Right forelimb (tissue), 1 donor: Measurements from ENCODE around the gene SRA1.
"Not testable (repeated sequence)": the region's sequence is repeated elsewhere in the genome, so short reads cannot be mapped to it uniquely, and the experiment has no call there.

Experiments used
- DNase-seq: peaks from one replicate; pipeline ENCODE4 v3.0.0-alpha.2; 2018

SRA1 gene

GRCh38 chr5:140557136-140557805 is at the start of gene SRA1:
SRA1 (minus strand) TSS chr5:140557473; CDS start chr5:140557452, 21 bp downstream.
- DNase-seq = peak; percentile 97

DNA sequence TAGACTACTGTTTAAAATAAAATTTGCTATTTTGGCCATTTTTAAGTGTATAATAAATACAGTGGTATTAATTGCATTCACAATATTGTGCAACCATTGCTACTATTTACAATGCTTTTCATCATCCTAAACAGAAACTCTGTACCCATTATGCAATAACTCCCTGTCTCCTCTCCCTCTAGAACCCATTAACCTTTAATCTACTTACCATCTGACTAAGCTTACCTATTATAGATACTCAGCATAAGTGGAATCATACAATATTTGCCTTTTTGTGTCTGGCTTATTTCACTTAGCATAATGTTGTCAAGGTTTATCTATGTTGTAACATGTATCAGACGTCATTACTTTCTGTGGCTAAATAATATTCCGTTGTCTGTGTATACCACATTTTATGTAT is 49.8 kb upstream of the SRA1 start:
- DNase-seq = no peak

GRCh38 chr5:140605879-140606278 is 48.6 kb upstream of the SRA1 start:
- no peak for DNase-seq

DNA sequence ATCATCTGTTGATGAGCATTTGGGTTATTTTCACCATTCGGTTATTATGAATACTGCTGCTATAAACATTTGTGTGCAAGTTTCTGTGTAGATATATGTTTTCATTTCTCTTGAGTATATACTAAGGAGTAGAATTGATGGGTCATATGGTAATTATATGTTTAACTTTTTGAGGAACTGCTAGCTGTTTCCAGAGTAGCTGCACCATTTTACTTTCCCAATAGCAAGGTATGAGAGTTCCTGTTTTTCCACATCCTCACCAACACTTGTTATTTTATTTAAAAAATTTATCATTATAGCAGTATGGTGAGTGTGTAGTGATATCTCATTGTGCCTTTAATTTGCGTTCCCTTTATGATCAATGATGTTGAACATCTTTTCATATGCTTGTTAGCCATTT is 46.5 kb upstream of the SRA1 start:
- DNase-seq = no peak

DNA sequence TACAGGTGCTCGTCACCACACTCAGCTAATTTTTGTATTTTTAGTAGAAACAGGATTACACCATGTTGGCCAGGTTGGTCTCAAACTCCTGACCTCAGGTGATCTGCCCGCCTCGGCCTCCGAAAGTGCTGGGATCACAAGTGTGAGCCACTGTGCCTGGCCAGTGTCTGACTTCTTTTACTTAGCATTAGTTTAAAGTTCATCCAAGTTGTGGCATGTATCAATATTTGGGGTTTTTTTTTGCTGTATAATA is 46.1 kb upstream of the SRA1 start:
- not testable (repeated sequence) for DNase-seq

GRCh38 chr5:140602147-140602546 is 44.9 kb upstream of the SRA1 start:
- no peak for DNase-seq

GRCh38 chr5:140600096-140600495 is 42.8 kb upstream of the SRA1 start:
- DNase-seq = no peak

DNA sequence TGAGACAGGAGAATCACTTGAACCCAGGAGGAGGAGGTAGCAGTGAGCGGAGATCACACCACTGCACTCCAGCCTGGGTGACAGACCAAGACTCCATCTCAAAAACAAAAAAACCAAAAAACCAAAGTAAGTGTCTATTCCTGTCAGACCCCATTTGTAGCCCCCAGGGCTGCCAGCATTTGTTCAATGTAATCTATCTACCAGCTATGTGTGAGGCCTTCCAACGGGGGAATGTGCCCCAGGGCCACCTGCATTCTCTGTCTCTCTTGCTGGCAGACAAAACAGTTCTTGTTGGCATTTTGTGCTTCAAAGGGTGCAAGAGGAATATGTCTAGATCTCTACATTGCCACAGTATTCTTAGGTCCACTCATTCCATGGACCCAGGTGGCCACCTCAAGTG is 41.6 kb upstream of the SRA1 start:
- DNase-seq = no peak

- DNase-seq = no peak
These were observed 39.1 kb upstream of the SRA1 start for GRCh38 chr5:140596321-140596741.

GRCh38 chr5:140595538-140596300 is 38.4 kb upstream of the SRA1 start:
- DNase-seq = no peak

DNA sequence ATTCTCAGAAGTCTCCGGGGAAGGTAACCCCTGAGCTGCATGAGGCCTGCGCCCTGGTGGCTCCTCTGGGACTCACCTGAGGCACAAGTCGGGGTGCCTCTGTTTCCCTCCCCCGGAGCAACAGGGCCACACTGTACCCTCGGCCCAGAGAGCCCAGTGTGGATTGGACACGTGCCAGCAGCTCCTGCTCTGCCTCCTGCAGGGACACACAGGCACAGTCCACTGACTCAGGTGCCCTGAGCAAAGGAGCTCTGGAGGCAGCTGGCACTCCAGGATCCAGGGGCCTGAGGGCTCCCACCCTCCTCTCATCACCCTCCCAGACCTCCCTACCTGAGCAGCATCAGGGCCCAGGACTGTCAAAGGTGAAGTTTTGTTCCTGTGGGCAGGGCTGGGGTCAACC is 36.9 kb upstream of the SRA1 start:
- no peak for DNase-seq

- DNase-seq = not testable (repeated sequence)
These were observed 35.8 kb upstream of the SRA1 start for GRCh38 chr5:140593070-140593469.

DNA sequence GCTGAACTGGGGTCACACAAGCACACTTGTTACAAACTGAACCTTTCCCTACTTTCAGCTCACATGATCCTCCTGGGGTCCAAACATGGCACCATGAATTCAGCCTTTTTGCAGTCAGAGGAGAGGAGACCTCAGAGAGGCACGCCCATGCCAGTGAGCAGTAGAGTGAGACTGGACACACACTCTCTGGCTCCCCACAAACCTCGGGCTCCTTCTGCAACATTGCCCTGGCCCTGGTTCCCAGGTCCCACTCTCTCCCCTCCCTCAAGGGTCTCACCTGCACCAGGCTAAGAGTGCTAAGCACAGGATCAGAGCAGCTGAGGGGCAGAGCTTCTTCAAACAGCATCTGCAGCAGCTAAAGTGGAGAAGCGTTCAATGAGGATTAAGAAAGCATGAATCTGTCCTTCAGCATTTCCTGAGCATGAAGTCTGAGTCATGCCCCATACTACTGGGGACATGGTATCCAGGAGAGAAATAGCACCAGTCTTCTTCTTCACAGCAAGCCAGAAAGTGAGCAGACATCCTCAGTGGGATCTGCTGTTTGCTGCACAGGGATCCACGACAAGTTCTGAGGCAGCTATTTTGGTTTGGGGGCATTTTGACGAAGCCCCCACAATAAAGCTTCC is 34.6 kb upstream of the SRA1 start:
- DNase-seq = no peak

DNA sequence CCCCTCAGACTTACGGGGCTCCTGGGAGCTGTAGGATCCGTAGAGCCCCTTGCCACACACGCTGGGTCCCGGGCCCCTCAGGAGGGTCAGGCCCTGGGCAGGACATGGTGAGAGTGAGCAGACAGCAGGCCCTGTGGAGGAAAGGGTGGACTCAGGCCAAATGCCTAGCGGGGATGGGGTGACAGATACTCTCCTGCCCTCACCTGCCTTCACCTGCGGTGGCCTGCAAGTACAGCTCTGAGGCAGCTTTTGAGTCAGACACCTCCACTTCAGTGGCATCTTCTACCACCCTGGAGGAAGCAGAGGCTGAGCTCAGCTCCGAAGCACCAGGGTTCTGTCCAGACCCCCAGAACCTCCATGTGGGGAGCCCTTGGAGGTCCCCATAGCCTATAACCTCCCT is 33.6 kb upstream of the SRA1 start:
- no peak for DNase-seq

- no peak for DNase-seq
These were observed 31.2 kb upstream of the SRA1 start for GRCh38 chr5:140588311-140589070.

DNA sequence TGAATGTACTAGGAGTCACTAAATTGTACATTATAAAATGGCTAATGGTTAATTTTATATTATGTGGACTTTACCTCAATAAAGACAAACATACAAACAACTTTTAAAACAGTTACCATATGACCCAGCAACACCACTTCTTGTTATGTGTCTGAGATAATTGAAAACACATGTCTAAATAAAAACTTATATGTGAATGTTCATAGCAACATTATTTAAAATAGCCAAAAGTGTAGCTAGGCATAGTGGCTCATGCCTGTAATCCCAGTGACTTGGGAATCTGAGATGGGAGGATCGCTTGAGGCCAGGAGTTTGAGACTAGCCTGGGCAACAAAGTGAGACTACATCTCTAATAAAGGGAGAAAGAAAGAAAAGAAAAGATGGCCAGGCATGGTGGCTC is 30.2 kb upstream of the SRA1 start:
- DNase-seq = no peak

DNA sequence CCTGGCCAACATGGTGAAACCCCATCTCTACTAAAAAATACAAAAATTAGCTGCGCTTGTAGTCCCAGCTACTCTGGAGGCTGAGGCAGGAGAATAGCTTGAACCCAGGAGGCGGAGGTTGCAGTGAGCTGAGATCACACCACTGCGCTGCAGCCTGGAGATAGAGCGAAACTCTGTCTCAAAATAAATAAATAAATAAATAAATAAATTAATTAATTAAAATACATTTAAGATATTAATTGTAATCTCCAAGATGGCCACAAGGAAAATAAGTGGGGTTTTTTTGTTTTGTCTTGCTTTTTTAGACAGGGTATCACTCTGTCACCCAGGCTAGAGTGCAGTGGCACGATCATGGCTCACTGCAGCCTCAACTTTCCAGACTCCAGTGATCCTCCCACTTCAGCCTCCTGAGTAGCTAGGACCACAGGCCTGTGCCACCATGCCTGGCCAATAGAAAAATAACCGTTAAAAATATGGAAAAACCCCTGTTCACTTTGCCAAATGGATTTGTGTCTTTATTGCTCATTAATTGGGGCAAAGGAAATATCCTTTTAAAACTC is 22.0 kb upstream of the SRA1 start:
- DNase-seq = not testable (repeated sequence)

DNA sequence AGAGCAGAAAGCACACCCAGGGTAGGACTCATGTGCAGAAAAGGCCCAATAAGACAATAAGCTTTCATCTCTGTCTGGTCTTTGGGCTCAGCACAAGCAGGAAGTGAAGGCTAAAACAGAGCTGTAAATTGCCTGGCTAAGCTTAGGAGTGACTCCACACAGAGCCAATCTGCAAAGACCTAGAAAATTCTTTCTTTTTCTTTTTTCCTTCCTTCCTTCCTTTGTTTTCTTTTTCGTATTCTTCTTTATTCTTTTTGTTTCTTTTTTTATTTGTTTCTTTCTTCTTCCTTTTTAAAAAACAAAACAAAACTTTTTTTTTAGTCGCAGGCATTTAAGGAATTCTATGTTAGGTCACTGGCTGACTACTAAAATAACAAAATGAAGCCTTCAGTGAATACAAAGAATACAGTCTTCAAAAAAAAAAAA is 19.5 kb upstream of the SRA1 start:
- DNase-seq = no peak

GRCh38 chr5:140575309-140575708 is 18.0 kb upstream of the SRA1 start:
- DNase-seq = no peak

DNA sequence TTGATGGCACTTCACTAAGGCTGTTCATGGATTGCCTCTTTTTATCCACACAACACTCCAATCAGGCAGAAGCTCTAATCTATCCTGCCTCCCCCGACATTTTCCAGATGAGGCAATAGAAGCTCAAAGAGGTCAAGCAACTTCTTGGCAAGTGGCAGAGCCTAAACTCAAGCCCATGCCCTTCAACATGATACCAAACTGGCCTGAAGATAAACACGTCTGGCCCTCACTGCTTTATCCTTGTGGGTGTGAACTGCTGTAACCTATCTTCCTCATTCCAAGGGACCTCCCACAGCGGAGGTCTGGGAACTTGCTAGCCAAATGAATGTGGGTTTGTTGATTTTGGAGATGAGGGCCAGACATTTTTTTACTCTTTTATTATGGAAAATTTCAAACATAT is 16.9 kb upstream of the SRA1 start:
- DNase-seq = no peak

DNA sequence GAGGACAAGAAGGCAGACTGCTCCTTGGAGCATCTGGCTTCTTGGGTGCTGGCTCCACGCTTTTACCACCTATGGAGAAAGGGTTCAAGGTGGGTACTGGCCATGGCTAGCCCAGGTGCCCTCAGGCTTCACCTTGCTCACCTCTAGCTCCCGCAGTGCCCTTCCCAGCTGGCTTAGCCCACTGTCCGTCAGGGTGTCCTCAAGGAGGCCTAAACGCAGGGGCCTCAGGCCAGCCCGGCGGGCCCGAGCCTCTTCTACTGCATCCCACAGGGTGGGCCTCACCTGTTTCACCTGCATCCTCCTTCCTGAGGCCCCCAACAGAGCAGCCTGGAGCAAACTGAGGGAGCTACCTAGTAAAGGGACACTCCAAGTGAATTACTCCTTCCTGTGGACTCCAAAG is 16.4 kb upstream of the SRA1 start:
- no peak for DNase-seq

DNA sequence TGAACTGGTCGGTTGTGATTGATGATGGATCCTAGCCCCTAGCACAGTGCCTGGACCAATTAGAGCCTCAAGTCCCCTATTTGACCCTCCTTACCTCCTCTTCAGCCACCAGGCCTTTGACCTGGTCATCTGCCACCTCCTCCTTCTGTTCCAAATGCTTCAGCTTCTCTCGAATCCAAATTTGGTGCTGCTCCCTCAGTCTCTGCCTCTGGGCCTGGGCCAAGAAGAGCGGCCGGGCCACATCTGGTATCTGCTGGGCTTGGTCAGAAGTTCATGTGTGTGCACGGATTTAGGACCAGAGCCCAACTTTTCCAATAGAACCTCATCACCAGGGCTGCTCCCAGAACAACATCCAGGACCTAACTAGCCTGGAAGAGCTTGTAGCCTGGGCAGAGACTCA is 13.8 kb upstream of the SRA1 start:
- DNase-seq = no peak

DNA sequence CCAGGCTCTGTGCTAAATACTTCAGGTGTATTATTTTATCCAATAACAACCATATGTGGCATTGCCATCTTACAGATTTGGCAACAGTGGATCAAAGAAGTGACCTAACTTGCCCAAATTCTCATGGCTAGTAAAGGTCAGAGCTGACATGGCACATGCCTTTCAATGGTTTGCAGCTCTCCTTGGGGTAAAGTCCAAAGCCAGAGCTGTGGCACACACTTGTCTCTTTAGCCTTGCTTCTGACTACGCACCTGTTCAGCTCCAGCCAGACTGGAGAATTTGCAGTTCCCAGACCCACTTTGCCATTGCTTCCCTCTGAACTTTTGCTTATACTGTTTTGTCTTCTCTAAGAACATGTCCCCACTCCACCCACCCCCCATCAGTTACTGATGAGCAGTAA is 13.2 kb upstream of the SRA1 start:
- no peak for DNase-seq
